IPS-11a (cell line): Measurements from ENCODE around the gene SRSF3.
A peak's percentile ranks its signal among the peaks of the same experiment; 100 is the strongest.
"Not testable (repeated sequence)": the region's sequence is repeated elsewhere in the genome, so short reads cannot be mapped to it uniquely, and the experiment has no call there.

ENCODE experiments used
- H3K4me3 ChIP-seq: one replicate; pipeline ENCODE4 v1.5.1; 2013; ENCODE audit warnings: low read depth, low read length, control low read depth

SRSF3 gene

GRCh38 chr6:36574679-36575078 is 19.5 kb upstream of the SRSF3 start:
- H3K4me3 ChIP-seq: no peak overlapping the region

DNA sequence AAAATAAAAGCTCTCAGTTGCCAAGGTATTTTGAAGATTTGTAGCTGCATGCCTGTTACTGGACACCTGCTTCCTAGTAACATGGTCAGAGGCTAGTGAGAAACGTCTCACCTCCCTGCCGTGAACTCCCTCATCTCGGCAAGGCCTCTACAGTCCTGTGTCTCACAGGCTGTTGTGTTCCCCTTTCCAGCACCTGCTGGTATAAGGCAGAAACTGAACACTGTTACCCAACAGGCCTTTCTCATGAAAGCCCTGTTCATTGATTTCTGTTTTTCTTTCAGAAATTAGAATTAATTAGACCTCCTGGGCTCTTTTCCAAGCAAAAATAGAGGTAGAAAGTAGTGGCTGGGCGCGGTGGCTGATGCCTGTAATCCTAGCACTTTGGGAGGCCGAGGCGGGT is 17.6 kb upstream of the SRSF3 start:
- H3K4me3 ChIP-seq: no peak overlapping the region

GRCh38 chr6:36577301-36577700 is 16.9 kb upstream of the SRSF3 start:
- no peak overlapping the region for H3K4me3 ChIP-seq

DNA sequence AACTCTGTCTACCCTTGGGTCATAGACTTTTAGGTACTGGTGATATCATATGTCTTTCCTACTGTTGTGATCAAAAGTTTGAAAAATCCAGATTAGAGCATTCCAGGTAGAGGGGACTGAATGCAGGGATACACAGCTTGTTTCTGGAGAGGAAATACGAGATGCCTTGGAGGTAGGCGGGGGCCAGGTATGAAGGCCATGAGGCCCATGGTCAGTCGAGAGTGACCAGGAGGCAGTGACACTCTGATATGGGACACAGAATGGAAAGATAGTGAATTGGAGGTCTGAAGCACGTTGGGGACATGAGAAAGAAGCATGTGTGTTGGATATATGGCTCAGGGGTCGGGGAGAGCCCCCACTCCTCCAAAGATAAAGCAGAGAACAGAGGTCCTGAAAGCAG is 16.1 kb upstream of the SRSF3 start:
- H3K4me3 ChIP-seq: no peak overlapping the region

- no peak overlapping the region for H3K4me3 ChIP-seq
Observed at GRCh38 chr6:36578431-36578830, 15.7 kb upstream of the SRSF3 start.

DNA sequence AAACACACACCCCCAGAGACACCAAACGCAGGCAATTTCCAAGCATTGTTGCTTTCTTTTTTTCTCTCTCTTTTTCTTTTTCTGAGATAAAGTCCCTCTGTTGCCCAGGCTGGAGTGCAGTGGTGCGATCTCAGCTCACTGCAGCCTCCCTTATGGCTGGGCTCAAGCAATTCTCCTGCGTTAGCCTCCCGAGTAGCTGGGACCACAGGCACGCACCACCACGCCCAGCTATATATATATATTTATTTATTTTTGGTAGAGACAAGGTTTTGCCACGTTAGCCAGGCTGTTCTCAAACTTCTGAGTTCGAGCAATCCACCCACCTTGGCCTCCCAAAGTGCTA is 14.0 kb upstream of the SRSF3 start:
- H3K4me3 ChIP-seq: no peak overlapping the region

DNA sequence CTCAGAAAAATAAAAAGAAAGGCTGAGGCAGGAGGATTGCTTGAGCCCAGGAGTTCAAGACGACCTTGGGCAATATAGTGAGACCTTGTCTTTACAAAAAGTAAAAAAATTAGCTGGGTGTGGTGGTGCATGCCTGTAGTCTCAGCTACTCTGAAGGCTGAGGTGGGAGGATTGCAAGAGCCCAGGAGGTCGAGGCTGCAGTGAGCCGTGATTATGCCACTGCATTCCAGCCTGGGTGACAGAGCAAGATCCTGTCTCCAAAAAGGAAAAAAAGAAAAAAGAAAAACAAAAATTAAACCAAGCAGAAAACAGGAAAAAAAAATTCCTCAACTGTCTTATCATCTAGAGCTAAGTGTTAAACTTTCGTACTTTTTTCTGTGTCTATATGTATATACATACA is 12.4 kb upstream of the SRSF3 start:
- H3K4me3 ChIP-seq: no peak overlapping the region

DNA sequence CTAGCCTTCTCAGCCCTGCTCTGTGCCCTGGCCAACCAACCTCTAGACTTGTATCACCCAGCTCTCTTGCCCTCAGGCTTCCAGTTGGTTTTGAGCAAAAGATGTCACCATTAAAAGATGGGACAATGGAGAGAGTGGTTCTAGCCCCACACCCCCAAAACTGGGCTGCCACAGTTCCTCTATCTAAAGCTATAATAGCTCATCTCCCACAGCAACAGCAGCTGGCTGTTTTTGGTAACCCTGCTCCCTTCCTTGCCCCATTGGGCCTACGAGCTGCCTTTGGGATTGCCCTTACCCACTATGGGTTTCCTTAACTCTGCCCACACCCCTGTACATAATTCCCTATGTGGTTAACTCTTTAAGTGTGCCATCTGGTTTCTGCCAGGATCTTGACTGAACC is 7.6 kb upstream of the SRSF3 start:
- H3K4me3 ChIP-seq: no peak overlapping the region

DNA sequence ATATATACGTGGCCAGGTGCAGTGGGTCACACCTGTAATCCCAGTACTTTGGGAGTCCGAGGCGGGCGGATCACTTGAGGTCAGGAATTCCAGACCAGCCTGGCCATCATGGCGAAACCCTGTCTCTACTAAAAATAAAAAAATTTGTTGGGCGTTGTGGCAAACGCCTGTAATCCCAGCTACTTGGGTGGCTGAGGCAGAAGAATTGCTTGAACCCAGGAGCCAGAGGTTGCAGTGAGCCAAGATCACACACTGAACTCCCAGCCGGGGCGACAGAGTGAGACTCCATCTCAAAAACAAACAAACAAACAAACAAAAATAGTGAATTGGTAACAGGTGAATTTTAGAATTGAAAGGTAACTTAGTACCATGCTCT is 5.1 kb upstream of the SRSF3 start:
- not testable (repeated sequence) for H3K4me3 ChIP-seq

DNA sequence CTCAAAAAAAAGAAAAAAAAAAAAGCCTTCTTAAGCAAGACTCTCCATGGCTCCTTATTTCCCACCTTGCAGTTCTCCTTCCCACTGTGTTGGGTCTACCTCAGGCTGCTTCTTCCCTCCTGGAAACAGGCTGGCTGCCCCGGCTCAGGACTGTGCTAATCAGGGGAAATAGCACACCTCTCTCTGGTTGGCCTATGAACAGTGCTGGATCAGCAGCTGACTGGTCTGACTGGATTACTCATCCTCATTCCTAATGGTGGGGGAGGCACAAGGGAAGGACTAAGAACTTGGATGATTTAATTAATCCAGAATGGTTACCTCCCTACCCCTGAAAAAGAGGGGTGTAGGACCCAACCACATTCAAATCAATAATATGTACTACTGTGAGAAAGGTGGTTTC is 3.9 kb upstream of the SRSF3 start:
- H3K4me3 ChIP-seq: no peak overlapping the region

DNA sequence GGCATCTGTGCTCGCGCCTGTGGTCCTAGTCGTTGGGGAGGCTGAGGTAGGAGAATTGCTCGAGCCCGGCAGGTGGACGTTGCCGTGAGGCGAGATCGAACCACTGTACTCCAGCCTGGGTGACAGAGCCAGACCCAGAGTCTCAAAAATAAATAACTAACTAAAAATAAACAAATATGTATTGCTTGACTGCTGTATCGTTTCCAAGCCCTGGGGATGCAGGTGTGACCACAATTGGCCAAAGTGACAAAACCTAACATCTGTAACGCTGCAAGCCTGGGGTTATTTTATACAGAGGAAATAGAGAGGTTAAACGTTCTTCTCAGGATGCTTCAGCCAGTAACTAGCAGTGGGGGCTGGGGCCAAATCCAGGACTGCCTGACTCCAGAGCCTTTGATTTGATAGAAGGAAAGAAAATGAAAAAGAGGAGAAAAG is 1.9 kb upstream of the SRSF3 start:
- no peak overlapping the region for H3K4me3 ChIP-seq

DNA sequence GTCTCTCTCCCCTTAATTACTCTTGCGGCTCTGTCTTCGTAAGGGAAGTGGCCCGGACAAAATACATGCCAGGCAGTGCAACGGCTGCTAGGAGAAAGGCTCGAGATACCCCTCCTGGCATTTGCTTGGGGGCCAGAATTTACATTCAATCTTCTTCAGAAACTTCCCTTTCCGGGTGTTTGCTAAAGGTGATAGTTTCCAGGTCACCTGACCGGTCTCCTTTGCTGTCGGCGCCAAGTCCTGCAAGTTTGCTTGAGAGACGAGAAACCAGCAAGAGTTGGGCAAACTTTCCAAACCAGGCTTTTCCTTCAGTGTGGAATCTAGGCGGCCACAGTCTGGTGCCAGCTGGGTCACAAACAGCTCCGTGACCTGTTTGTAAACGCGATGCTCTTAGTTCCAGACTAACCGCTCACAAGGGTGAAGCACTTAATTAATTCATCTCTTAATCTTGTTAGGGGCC is 563 bp upstream of the SRSF3 start:
- peak overlapping the region; percentile 97 for H3K4me3 ChIP-seq

- H3K4me3 ChIP-seq: peak overlapping the region; percentile 97
Observed at GRCh38 chr6:36594816-36595643, 868 bp downstream of the SRSF3 start.

GRCh38 chr6:36596356-36596755 is 2.2 kb downstream of the SRSF3 start:
- peak overlapping the region; percentile 97 for H3K4me3 ChIP-seq

DNA sequence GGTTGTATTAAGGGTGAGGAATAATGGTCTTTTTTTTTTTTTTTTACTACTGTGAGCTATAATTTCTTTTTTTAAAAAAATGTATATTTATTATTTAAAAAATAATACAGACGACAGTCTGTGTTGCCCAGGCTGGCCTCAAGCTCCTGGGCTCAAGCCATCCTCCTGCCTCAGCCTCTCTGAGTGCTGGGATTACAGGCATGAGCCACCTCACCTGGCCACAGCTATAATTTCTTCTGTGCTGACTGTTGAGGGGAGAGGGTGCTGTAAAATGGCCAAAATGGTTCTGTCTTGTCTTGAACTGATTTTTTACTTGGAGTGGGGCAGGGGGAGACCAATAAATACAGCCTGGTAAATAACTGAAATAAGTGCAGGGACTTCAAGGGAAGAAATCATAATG is 3.6 kb downstream of the SRSF3 start:
- H3K4me3 ChIP-seq: peak overlapping the region; percentile 34

- no peak overlapping the region for H3K4me3 ChIP-seq
Observed at GRCh38 chr6:36598326-36598725, 4.2 kb downstream of the SRSF3 start.

DNA sequence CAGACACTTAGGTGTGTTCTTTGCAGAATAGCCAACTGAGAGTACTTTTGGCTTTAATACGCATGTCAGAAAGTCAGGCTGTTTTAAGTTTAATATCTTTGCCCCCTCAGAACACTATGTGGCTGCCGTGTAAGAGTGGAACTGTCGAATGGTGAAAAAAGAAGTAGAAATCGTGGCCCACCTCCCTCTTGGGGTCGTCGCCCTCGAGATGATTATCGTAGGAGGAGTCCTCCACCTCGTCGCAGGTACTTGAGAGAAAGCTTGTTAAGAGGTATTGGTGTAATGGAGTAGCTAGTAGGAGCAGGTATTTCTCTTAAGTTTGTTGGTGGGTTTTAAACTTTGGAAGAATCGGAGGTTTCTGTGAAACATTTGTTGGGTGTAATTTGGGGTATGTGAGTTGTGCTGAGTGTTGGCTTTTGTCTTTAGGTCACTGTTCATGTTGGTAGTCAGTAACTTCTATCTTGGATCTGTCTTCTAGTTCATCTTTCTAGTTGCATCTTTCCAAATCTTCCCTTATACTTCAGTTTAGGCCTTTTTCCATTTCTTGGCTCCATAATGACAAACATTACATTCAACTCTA is 4.7 kb downstream of the SRSF3 start:
- H3K4me3 ChIP-seq: no peak overlapping the region

DNA sequence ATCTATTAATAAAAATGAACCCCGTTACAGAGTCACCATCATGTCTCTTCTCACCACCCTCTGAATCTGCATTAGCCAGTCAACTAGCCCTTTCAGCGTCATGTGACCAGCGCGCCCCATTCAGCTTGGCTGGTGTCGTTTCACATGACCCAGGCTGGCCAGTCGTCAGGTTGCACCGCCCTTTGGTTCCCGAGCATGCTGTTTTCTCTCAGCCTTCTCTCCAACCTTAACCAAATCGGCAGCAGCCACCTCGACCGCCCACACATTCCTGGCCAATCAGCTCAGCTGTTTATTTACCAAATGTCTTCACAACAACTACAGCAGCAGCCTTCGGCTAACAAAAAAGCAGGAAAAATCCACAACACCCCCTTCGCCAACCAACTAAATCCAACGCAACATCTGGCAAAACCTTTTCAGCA is 5.6 kb downstream of the SRSF3 start:
- H3K4me3 ChIP-seq: no peak overlapping the region

DNA sequence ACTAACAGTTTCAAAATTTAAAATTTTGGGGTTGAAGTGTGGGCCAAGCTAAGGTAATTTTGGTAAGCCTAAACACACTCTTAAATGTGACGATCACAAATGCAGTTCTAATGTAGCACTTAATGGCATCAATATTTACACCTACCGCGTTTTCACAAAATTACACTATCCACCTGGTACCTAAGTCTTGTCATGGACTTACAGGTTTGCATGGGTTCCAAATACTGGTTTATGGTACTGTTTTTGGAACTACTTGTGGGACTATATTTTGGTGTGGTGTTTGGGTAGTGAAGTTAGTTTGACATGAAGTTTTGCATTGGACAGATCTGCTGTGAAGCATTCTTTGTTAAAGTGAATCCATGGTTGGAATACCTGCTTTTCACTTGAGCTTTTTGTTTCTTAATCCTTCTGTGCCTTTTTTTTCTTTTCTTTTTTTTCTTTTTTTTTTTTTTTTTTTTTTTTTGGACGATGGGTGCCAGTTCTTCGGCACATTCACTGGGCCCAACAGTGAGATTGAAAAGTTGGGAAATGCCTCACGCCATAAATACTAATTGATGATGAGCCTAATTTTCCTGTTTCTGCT is 6.5 kb downstream of the SRSF3 start:
- H3K4me3 ChIP-seq: no peak overlapping the region

DNA sequence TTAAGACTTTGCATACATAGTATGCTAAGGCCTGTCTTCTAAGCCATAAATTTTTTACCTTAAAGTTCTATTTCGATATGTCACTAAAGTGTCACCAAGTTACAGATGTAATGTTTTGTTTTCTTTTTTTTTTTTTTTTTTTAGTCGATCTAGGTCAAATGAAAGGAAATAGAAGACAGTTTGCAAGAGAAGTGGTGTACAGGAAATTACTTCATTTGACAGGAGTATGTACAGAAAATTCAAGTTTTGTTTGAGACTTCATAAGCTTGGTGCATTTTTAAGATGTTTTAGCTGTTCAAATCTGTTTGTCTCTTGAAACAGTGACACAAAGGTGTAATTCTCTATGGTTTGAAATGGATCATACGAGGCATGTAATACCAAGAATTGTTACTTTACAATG is 7.7 kb downstream of the SRSF3 start:
- not testable (repeated sequence) for H3K4me3 ChIP-seq

DNA sequence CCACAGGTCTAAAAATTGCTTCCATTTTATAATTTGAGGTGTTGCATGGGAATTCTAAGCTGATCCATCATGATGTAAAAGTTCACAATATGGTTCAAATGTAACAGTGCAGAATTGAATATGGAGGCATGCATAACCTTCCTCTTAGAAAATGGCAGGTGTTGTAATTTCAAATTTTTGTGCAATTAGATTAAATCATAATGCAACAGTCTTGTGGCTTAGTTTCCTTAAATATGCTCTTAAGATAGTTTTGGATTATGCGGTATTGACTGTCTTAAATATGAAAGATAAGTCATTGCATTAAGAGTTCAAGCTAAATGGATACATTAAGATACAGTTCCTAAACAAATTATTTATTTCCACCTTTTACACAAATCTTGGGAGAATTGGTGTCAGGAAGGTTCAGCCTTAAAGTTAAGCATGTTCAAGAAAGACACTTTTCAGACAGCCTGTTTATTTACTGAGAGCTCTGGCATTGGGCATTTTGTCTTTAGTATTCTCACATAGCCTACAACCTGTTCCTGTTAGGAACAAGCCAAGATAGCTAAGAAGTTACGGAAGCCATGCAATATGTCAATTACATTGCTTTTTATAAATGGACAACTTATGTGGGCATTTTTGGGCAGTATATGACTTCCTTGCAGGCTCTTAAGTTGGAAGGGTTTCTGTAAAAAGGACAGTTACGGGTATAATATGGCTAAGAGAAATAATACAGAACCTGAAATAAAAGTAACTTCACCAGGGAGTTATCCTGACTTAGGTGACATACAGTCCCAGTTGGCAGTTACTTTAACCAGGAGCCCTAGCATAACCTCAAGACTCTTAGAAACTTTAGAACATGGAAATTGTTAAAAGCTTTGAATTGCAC is 9.3 kb downstream of the SRSF3 start:
- H3K4me3 ChIP-seq: no peak overlapping the region
